Endodermal cell (in vitro differentiated cells): ENCODE results near the gene CHD5. TPM values are rescaled to one million over a fixed set of nuclear protein-coding genes. Genes with fewer than 3 reads are reported as not detected.

Experiments used
- DNase-seq: peaks from one replicate; pipeline ENCODE4 v3.0.0-alpha.2; 2017
- H3K27ac ChIP-seq: 2 replicates; pipeline ENCODE4 v1.5.1; 2013; ENCODE audit warnings: mild to moderate bottlenecking, low read depth, low read length, moderate library complexity
- H3K27me3 ChIP-seq: 2 replicates; pipeline ENCODE4 v1.6.1; 2013; ENCODE audit warnings: mild to moderate bottlenecking, low read length, moderate library complexity; ENCODE audit not compliant: insufficient read depth, control insufficient read depth, poor library complexity, severe bottlenecking
- H3K36me3 ChIP-seq: 2 replicates; pipeline ENCODE4 v1.7.0; 2013; ENCODE audit warnings: mild to moderate bottlenecking, low read length, moderate library complexity; ENCODE audit not compliant: control insufficient read depth, insufficient read depth
- H3K4me1 ChIP-seq: one replicate; pipeline ENCODE4 v1.7.0; 2013; ENCODE audit warnings: low read length; ENCODE audit not compliant: control insufficient read depth, insufficient read depth
- H3K4me3 ChIP-seq: 2 replicates; pipeline ENCODE4 v1.5.1; 2013; ENCODE audit warnings: mild to moderate bottlenecking, low read length, moderate library complexity
- H3K9ac ChIP-seq: 2 replicates; pipeline ENCODE4 v1.6.1; 2013; ENCODE audit warnings: mild to moderate bottlenecking, low read length, moderate library complexity; ENCODE audit not compliant: poor library complexity, severe bottlenecking; ENCODE audit errors: extremely low read depth
- H3K9me3 ChIP-seq: 2 replicates; pipeline ENCODE4 v1.6.1; 2013; ENCODE audit warnings: mild to moderate bottlenecking, low read length, moderate library complexity; ENCODE audit not compliant: control insufficient read depth
- H3K27ac Mint-ChIP-seq: 2 replicates; pipeline ENCODE4 v1.8.0; 2020; ENCODE audit warnings: mixed read lengths
- H3K27me3 Mint-ChIP-seq: 2 replicates; pipeline ENCODE4 v1.8.0; 2021; ENCODE audit warnings: mild to moderate bottlenecking, mixed read lengths; ENCODE audit not compliant: insufficient read depth
- H3K36me3 Mint-ChIP-seq: 2 replicates; pipeline ENCODE4 v1.8.0; 2020; ENCODE audit warnings: low read depth, mixed read lengths
- H3K4me1 Mint-ChIP-seq: 2 replicates; pipeline ENCODE4 v1.8.0; 2020; ENCODE audit warnings: mixed read lengths
- H3K4me3 Mint-ChIP-seq: 2 replicates; pipeline ENCODE4 v1.8.0; 2020; ENCODE audit warnings: mild to moderate bottlenecking, moderate library complexity, mixed read lengths
- H3K9me3 Mint-ChIP-seq: 2 replicates; pipeline ENCODE4 v1.8.0; 2020; ENCODE audit warnings: mild to moderate bottlenecking, mixed read lengths
- CTCF ChIP-seq: fragments of 200-600 bp; sonication (generic); conservative IDR thresholded peaks from 2 replicates; pipeline ENCODE4 v1.5.0; 2021; ENCODE audit warnings: antibody characterized with exemption, mild to moderate bottlenecking
- WGBS, 2 experiments: methylation state at CpG; one replicate each; pipeline versions ENCODE4 v1.1.5 to v1.1.7; 2013; ENCODE audit warnings: missing lambda C conversion rate in 2 of 2, mixed read lengths in 1 of 2; ENCODE audit not compliant: insufficient coverage in 1 of 2, insufficient read length in 1 of 2; 5-methylcytosine and 5-hydroxymethylcytosine counted together
- total RNA-seq, 2 donors: library from RNA; stranded (reverse); fragmentation: NEBNext Ultra II Directional in 1 of 2; extraction: Animal tissue kit (Norgen Biotek cat#: 25700) in 1 of 2; gene quantifications; 2 replicates in 1 of 2; 3 replicates in 1 of 2; pipeline ENCODE4 v1.2.1, GENCODE V29; 2021

CHD5 gene
- total RNA-seq, 2 donors from 2014 or later, result 0.40 to 0.69 TPM

DNA sequence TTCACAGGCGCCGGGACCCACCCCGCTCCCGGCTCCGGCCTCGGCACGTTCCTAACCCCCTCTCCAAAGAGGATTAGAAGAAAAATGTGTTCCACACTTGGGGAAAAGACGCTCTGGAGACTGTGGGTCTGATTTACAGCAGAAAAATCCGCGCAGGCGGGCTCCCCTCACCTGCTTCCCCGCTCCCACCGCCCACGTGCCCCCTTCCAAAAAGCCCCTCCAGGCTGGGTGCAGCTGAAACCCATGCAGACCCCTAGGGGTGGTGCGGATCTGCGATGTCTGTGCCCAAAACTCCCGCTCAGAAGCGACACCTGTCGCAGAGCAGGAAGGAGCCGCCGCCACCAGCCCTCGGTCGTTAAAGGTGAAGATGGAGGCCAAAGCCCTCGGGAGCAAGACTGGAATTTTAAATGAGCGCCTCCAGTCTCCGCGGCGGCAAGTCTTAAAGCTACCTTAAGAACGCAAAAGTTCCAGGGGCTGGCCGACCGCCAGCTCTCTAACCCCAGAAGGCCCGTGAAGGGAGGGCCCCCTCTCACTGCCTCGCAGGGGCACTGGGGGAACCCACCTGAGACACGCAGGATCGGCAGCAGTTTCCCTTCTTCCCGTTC, 688 bp upstream of the CHD5 start:
- no peak overlapping the region for H3K27ac ChIP-seq
- Mint-ChIP-seq H3K4me3 (peak overlapping the region; percentile 45), H3K27ac (no peak overlapping the region), H3K36me3 (peaks cover 14% of the 10 kb centered on the region), H3K27me3 (peaks cover 28% of the 10 kb centered on the region), H3K4me1 (peaks cover 4% of the 10 kb centered on the region), H3K9me3 (no peaks in the 10 kb centered on the region)
- peaks cover 18% of the 10 kb centered on the region for H3K36me3 ChIP-seq
- H3K9me3 ChIP-seq, result no peaks in the 10 kb centered on the region
- TF ChIP-seq CTCF, result peak; percentile 35
- WGBS, 2 experiments, result 10 to 18% methylated on average over 18 to 36 of the region's 36 CpGs
- H3K4me3 ChIP-seq, result no peak overlapping the region
- no peak overlapping the region for H3K9ac ChIP-seq
- H3K27me3 ChIP-seq, result peaks cover 70% of the 10 kb centered on the region
- no peaks in the 10 kb centered on the region for H3K4me1 ChIP-seq
- peak; percentile 83 for DNase-seq

DNA sequence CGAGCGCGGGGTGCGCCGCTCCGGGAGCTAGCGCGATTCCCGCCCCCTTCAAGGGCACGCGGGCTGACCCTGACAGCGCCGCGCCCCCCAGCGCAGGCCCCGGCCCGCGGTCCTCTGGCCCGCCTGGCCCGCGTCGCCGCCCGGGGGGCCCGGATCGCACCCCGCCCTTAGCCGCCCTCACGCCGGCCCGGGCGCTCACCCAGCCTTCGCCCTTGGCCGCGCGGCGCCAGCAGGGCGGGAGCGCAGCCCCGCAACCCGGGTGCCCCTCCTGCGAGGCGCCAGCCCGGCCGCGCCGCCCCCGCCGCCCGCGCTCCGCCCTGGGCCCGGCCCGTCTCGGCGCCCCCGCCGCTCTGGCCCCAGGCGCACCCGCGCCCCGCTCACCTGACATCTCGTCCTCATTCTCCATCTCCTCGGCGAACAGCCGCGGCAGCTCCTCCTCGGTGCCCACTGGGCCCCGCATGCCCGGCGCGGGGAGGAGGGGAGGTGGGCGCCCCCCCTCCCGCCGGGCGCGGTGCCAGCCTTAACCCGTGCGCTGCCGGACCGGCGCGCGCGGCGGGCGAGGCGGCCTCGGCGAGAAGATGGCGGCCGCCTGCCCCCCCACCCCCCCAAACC, 451 bp downstream of the CHD5 start:
- 0 to 1% methylated on average over 6 to 73 of the region's 92 CpGs for WGBS, 2 experiments

More for the DNA sequence above, 451 bp downstream of the CHD5 start:
- no peak for TF ChIP-seq CTCF
- no peak overlapping the region for H3K4me3 Mint-ChIP-seq
- Histone ChIP-seq H3K27ac (no peak overlapping the region), H3K36me3 (peaks cover 7% of the 10 kb centered on the region), H3K4me1 (no peaks in the 10 kb centered on the region), H3K9ac (no peak overlapping the region), H3K9me3 (no peaks in the 10 kb centered on the region), H3K27me3 (peaks cover 76% of the 10 kb centered on the region), H3K4me3 (no peak overlapping the region)
- H3K27me3 Mint-ChIP-seq, result peaks cover 28% of the 10 kb centered on the region
- H3K9me3 Mint-ChIP-seq, result no peaks in the 10 kb centered on the region
- peaks cover 2% of the 10 kb centered on the region for H3K4me1 Mint-ChIP-seq
- H3K27ac Mint-ChIP-seq, result no peak overlapping the region
- peaks cover 4% of the 10 kb centered on the region for H3K36me3 Mint-ChIP-seq
- DNase-seq, result peak; percentile 54
